HUDEP-2 (cell line): ENCODE results near the gene CCDC69.
"Not testable (repeated sequence)": the region's sequence is repeated elsewhere in the genome, so short reads cannot be mapped to it uniquely, and the experiment has no call there.

Source experiments
- DNase-seq, 76 experiments: peaks; one replicate each; lab custom pipeline; 2025; ENCODE audit not compliant: unreplicated experiment in 76 of 76; lab: John Stamatoyannopoulos, UW

The CCDC69 gene

GRCh38 chr5:151248651-151249050 is 24.8 kb upstream of the CCDC69 start:
- no peak for DNase-seq

- DNase-seq = no peak
Measured at GRCh38 chr5:151245680-151246219, 21.9 kb upstream of the CCDC69 start.

GRCh38 chr5:151244206-151244605 is 20.3 kb upstream of the CCDC69 start:
- DNase-seq = no peak

GRCh38 chr5:151243564-151243963 is 19.7 kb upstream of the CCDC69 start:
- DNase-seq = no peak

GRCh38 chr5:151243127-151243526 is 19.2 kb upstream of the CCDC69 start:
- no peak for DNase-seq

GRCh38 chr5:151240924-151241635 is 17.2 kb upstream of the CCDC69 start:
- no peak for DNase-seq

GRCh38 chr5:151240268-151240835 is 16.5 kb upstream of the CCDC69 start:
- DNase-seq = not testable (repeated sequence)

- peak in 61 of 76 experiments; percentile 2 to 71 (median 42) for DNase-seq
Measured at GRCh38 chr5:151239237-151239861, 15.5 kb upstream of the CCDC69 start.

- DNase-seq = no peak
Measured at GRCh38 chr5:151238303-151238741, 14.4 kb upstream of the CCDC69 start.

- no peak for DNase-seq
Measured at GRCh38 chr5:151237685-151238084, 13.8 kb upstream of the CCDC69 start.

- no peak for DNase-seq
Measured at GRCh38 chr5:151236888-151237287, 13.0 kb upstream of the CCDC69 start.

- DNase-seq = not testable (repeated sequence)
Measured at GRCh38 chr5:151235239-151235571, 11.3 kb upstream of the CCDC69 start.

- no peak for DNase-seq
Measured at GRCh38 chr5:151234476-151235238, 10.8 kb upstream of the CCDC69 start.

- no peak for DNase-seq
Measured at GRCh38 chr5:151233616-151234085, 9.8 kb upstream of the CCDC69 start.

- no peak for DNase-seq
Measured at GRCh38 chr5:151231359-151231758, 7.5 kb upstream of the CCDC69 start.

GRCh38 chr5:151230048-151230680 is 6.3 kb upstream of the CCDC69 start:
- DNase-seq = no peak

- DNase-seq = no peak
Measured at GRCh38 chr5:151228986-151229385, 5.1 kb upstream of the CCDC69 start.

- no peak for DNase-seq
Measured at GRCh38 chr5:151227918-151228447, 4.1 kb upstream of the CCDC69 start.

- no peak for DNase-seq
Measured at GRCh38 chr5:151225475-151225874, 1.6 kb upstream of the CCDC69 start.

GRCh38 chr5:151225071-151225470 is 1.2 kb upstream of the CCDC69 start:
- DNase-seq = no peak
